Mesenchymal stem cell (in vitro differentiated cells and primary cell): ENCODE results near the gene FOLR1.
"Not testable (repeated sequence)": the region's sequence is repeated elsewhere in the genome, so short reads cannot be mapped to it uniquely, and the experiment has no call there.

ENCODE experiments used
- DNase-seq: peaks from one replicate; pipeline ENCODE4 v3.0.0-alpha.2; 2013
- H2AFZ ChIP-seq: one replicate; pipeline ENCODE4 v1.6.1; 2013; ENCODE audit warnings: low read depth, mild to moderate bottlenecking, control low read depth, inconsistent platforms, low read length, moderate library complexity
- H2AK5ac ChIP-seq: 2 replicates; pipeline ENCODE4 v1.6.1; 2013; ENCODE audit warnings: low read length, moderate library complexity, mild to moderate bottlenecking, inconsistent platforms; ENCODE audit not compliant: severe bottlenecking
- H2BK120ac ChIP-seq: one replicate; pipeline ENCODE4 v1.6.1; 2013; ENCODE audit warnings: low read depth, mild to moderate bottlenecking, inconsistent platforms, low read length, moderate library complexity
- H2BK12ac ChIP-seq, 2 experiments: one replicate each; pipeline ENCODE4 v1.6.1; 2013; ENCODE audit warnings: inconsistent platforms in 2 of 2, low read length in 2 of 2, mild to moderate bottlenecking in 2 of 2, moderate library complexity in 2 of 2, control low read depth in 1 of 2
- H2BK15ac ChIP-seq: one replicate; pipeline ENCODE4 v1.6.1; 2013; ENCODE audit warnings: mild to moderate bottlenecking, low read depth, inconsistent platforms; ENCODE audit not compliant: poor library complexity, severe bottlenecking
- H2BK5ac ChIP-seq: 2 replicates; pipeline ENCODE4 v1.6.1; 2013; ENCODE audit warnings: low read depth, mild to moderate bottlenecking, low read length, control low read depth, inconsistent platforms; ENCODE audit not compliant: poor library complexity, severe bottlenecking
- H3K14ac ChIP-seq, 2 experiments: one replicate each; pipeline ENCODE4 v1.6.1; 2013; ENCODE audit warnings: inconsistent platforms in 2 of 2, low read length in 2 of 2, control low read depth in 1 of 2, mild to moderate bottlenecking in 1 of 2, moderate library complexity in 1 of 2
- H3K18ac ChIP-seq, 2 experiments: one replicate each; pipeline ENCODE4 v1.6.1; 2013; ENCODE audit warnings: inconsistent platforms in 2 of 2, low read length in 2 of 2, control low read depth in 1 of 2, low read depth in 1 of 2, mild to moderate bottlenecking in 1 of 2
- H3K23ac ChIP-seq, 2 experiments: one replicate each; pipeline ENCODE4 v1.6.1; 2013; ENCODE audit warnings: inconsistent platforms in 2 of 2, low read length in 2 of 2, mild to moderate bottlenecking in 2 of 2, moderate library complexity in 2 of 2, control low read depth in 1 of 2
- H3K27ac ChIP-seq: 2 replicates; pipeline ENCODE4 v1.5.1; 2013; ENCODE audit warnings: mild to moderate bottlenecking, moderate library complexity, low read length, control low read depth, inconsistent platforms; ENCODE audit not compliant: poor library complexity, severe bottlenecking
- H3K27me3 ChIP-seq, 2 experiments: 2 replicates each; pipeline versions ENCODE4 v1.6.1 to v1.7.0; 2013; ENCODE audit warnings: low read length in 2 of 2, mild to moderate bottlenecking in 2 of 2, moderate library complexity in 2 of 2, control low read depth in 1 of 2, inconsistent platforms in 1 of 2; ENCODE audit not compliant: control insufficient read depth in 1 of 2, insufficient read depth in 1 of 2
- H3K36me3 ChIP-seq, 2 experiments: 2 replicates each; pipeline versions ENCODE4 v1.6.1 to v1.7.0; 2013; ENCODE audit warnings: low read length in 2 of 2, control low read depth in 1 of 2, inconsistent platforms in 1 of 2, low read depth in 1 of 2, mild to moderate bottlenecking in 1 of 2; ENCODE audit not compliant: insufficient read depth in 2 of 2, control insufficient read depth in 1 of 2
- H3K4ac ChIP-seq, 2 experiments: one replicate each; pipeline ENCODE4 v1.6.1; 2013; ENCODE audit warnings: inconsistent platforms in 2 of 2, low read length in 2 of 2, mild to moderate bottlenecking in 2 of 2, moderate library complexity in 2 of 2, control low read depth in 1 of 2, low read depth in 1 of 2
- H3K4me1 ChIP-seq: 2 replicates; pipeline ENCODE4 v1.6.1; 2013; ENCODE audit warnings: low read depth, low read length, control low read depth; ENCODE audit not compliant: control insufficient read depth, insufficient read depth
- H3K4me2 ChIP-seq: 2 replicates; pipeline ENCODE4 v1.6.1; 2013; ENCODE audit warnings: low read length, mild to moderate bottlenecking, inconsistent platforms; ENCODE audit not compliant: poor library complexity, severe bottlenecking
- H3K4me3 ChIP-seq, 2 experiments: 2 replicates each; pipeline versions ENCODE4 v1.5.1 to v1.7.0; 2013; ENCODE audit warnings: low read length in 2 of 2, mild to moderate bottlenecking in 2 of 2, control low read depth in 1 of 2, low read depth in 1 of 2; ENCODE audit not compliant: insufficient read depth in 1 of 2
- H3K79me1 ChIP-seq: replicated peaks from 2 replicates; pipeline ENCODE4 v1.6.1; 2013; ENCODE audit warnings: mild to moderate bottlenecking, control low read depth, low read length, inconsistent platforms; ENCODE audit not compliant: poor library complexity, severe bottlenecking
- H3K9ac ChIP-seq: 2 replicates; pipeline ENCODE4 v1.7.0; 2013; ENCODE audit warnings: mild to moderate bottlenecking, low read length, moderate library complexity
- H3K9me3 ChIP-seq: 2 replicates; pipeline ENCODE4 v1.7.0; 2013; ENCODE audit warnings: mild to moderate bottlenecking, low read length; ENCODE audit not compliant: control insufficient read depth
- H4K8ac ChIP-seq: one replicate; pipeline ENCODE4 v1.6.1; 2013; ENCODE audit warnings: inconsistent platforms, mild to moderate bottlenecking, low read length, moderate library complexity
- H4K91ac ChIP-seq: one replicate; pipeline ENCODE4 v1.6.1; 2013; ENCODE audit warnings: mild to moderate bottlenecking, low read length, inconsistent platforms
- WGBS: methylation state at CpG from one replicate; pipeline ENCODE4 v1.1.7; 2013; ENCODE audit warnings: mixed read lengths; 5-methylcytosine and 5-hydroxymethylcytosine counted together

Gene FOLR1

DNA sequence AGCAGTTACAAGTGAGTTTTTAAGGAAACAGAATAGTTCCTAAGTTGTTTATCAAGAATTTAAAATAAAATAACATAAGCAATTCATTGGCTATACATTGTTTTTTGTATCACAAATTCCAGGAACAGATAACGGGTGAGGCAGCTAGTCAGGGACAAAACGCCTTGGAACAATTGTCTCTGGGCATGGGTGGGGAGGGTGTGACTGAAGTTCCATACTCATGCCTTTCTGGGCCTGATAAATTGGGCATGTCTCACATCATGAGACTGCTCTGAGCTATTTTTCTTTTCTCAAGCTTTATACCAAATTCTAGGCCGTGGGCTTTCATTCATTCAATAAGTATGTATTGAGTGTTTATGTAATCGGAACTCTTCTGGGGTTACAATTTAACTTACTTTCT, 34.8 kb upstream of the FOLR1 start:
- H3K23ac ChIP-seq: no peak overlapping the region
- no peak overlapping the region for H3K9ac ChIP-seq
- H4K8ac ChIP-seq: no peak overlapping the region
- H3K79me1 ChIP-seq: no peaks in the 10 kb centered on the region
- no peak overlapping the region for H3K4ac ChIP-seq
- no peak overlapping the region for H3K18ac ChIP-seq
- no peaks in the 10 kb centered on the region for H3K4me1 ChIP-seq
- no peaks in the 10 kb centered on the region for H3K9me3 ChIP-seq
- no peak overlapping the region for H3K4me2 ChIP-seq
- H2AK5ac ChIP-seq: no peak overlapping the region
- DNase-seq: no peak
- H4K91ac ChIP-seq: no peak overlapping the region
- no peak overlapping the region for H2BK15ac ChIP-seq
- no peak overlapping the region for H2BK5ac ChIP-seq
- peaks cover 10 to 15% of the 10 kb centered on the region in 2 experiments for H3K27me3 ChIP-seq
- no peak overlapping the region for H3K14ac ChIP-seq
- no peak overlapping the region for H3K27ac ChIP-seq
- H2BK120ac ChIP-seq: no peak overlapping the region
- 87% methylated on average over 3 of the region's 4 CpGs for WGBS
- no peak overlapping the region for H3K4me3 ChIP-seq
- H2AFZ ChIP-seq: no peak overlapping the region
- no peaks in the 10 kb centered on the region for H3K36me3 ChIP-seq
- H2BK12ac ChIP-seq: no peak overlapping the region

DNA sequence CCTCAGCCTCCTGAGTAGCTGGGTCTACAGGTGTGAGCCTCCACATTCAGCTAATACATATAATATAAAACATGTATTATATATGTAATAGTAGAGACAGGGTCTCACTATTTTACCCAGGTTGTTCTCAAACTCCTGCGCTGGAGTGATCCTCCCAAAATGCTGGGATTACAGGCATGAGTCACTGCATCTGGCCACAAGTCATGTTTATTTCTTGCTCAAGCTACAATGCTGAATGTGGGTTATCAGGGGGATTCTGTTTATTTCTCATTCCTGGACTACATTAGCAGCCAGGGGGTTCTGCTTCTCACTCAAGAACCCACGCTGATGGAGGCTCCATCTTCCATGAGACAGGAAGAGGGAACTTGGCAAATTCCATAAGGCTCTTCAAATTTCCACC, 31.6 kb upstream of the FOLR1 start:
- H3K27me3 ChIP-seq: peaks cover 10 to 27% of the 10 kb centered on the region in 2 experiments
- H3K27ac ChIP-seq: no peak overlapping the region
- 74% methylated on average over 2 of the region's 2 CpGs for WGBS
- no peak overlapping the region for H3K23ac ChIP-seq
- H3K9ac ChIP-seq: no peak overlapping the region
- no peaks in the 10 kb centered on the region for H3K36me3 ChIP-seq
- no peak overlapping the region for H2BK120ac ChIP-seq
- no peak overlapping the region for H2BK5ac ChIP-seq
- no peaks in the 10 kb centered on the region for H3K4me1 ChIP-seq
- no peak overlapping the region for H2BK12ac ChIP-seq
- H4K8ac ChIP-seq: no peak overlapping the region
- no peaks in the 10 kb centered on the region for H3K79me1 ChIP-seq
- no peak overlapping the region for H3K14ac ChIP-seq
- no peak overlapping the region for H3K18ac ChIP-seq
- H4K91ac ChIP-seq: no peak overlapping the region
- no peak overlapping the region for H2AK5ac ChIP-seq
- H3K4me2 ChIP-seq: no peak overlapping the region
- no peak overlapping the region for H2AFZ ChIP-seq
- no peak overlapping the region for H2BK15ac ChIP-seq
- no peaks in the 10 kb centered on the region for H3K9me3 ChIP-seq
- peak; percentile 6 for DNase-seq
- H3K4ac ChIP-seq: no peak overlapping the region
- no peak overlapping the region for H3K4me3 ChIP-seq

DNA sequence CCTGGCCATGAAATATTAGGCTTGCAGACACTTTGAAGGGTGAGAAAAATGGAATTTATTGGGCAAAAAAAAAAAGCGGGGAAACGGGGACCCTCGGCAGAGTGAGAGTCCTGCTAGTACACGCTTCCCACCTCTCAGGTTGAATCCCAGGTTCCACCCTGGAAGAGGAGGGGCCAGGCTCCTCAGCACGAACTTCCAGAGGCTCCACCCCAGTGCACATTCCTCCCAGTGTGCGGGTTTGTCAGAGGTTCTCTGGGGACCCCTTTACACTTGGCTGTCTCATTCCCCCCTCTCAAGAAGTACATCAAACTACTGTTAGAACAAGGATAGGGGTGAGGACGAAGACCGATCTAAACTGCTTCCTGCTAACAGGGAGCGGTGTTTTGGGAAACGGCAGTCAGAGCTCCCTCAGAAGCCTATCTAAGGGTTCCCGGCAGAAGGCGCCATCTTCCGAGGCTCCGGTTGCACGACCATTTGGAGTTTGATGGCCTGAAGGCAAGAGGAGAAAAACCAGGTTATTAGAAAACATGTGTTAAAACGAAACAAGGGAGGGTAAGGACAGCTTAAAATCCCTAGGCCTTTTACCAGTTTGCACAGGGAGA, 28.9 kb upstream of the FOLR1 start:
- Histone ChIP-seq H3K9ac (no peak overlapping the region), H3K27me3 (peaks cover 10 to 27% of the 10 kb centered on the region in 2 experiments)

DNA sequence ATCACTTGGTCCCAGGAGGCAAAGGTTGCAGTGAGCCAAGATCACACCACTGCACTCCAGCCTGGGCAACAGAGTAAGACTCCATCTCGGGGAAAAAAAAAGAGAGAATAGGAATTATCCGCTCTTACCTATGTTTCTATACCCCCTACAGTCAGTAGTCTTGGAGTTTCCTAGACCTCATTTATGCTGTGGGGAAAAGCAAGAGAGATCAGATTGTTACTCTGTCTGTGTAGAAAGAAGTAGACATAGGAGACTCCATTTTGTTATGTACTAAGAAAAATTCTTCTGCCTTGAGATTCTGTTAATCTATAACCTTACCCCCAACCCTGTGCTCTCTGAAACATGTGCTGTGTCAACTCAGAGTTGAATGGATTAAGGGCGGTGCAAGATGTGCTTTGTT, 27.8 kb upstream of the FOLR1 start:
- H3K4ac ChIP-seq, H3K4me3 ChIP-seq: not testable (repeated sequence)

More for the DNA sequence above, 28.9 kb upstream of the FOLR1 start:
- Histone ChIP-seq H3K4ac (no peak overlapping the region), H3K9me3 (no peaks in the 10 kb centered on the region), H2BK15ac (no peak overlapping the region), H3K23ac (no peak overlapping the region), H3K36me3 (no peaks in the 10 kb centered on the region), H4K91ac (no peak overlapping the region), H2BK5ac (no peak overlapping the region), H4K8ac (no peak overlapping the region), H2AK5ac (no peak overlapping the region), H2AFZ (no peak overlapping the region), H2BK12ac (no peak overlapping the region), H3K18ac (no peak overlapping the region), H3K79me1 (no peaks in the 10 kb centered on the region), H3K27ac (no peak overlapping the region), H3K4me3 (no peak overlapping the region), H3K14ac (no peak overlapping the region), H3K4me2 (no peak overlapping the region), H3K4me1 (no peaks in the 10 kb centered on the region), H2BK120ac (no peak overlapping the region)
- DNase-seq: no peak
- 84% methylated on average over 15 of the region's 16 CpGs for WGBS

More for the DNA sequence above, 27.8 kb upstream of the FOLR1 start:
- H2BK12ac ChIP-seq, H3K9ac ChIP-seq, H3K4me2 ChIP-seq, H4K8ac ChIP-seq, H4K91ac ChIP-seq, H2AFZ ChIP-seq, H3K23ac ChIP-seq, H3K36me3 ChIP-seq, H3K9me3 ChIP-seq, H2AK5ac ChIP-seq, H2BK120ac ChIP-seq, H3K79me1 ChIP-seq, H3K27ac ChIP-seq, H3K14ac ChIP-seq, H2BK5ac ChIP-seq, H2BK15ac ChIP-seq, H3K18ac ChIP-seq, H3K4me1 ChIP-seq, DNase-seq: not testable (repeated sequence)
- WGBS: no CpG with 5 or more reads among the region's 3 CpGs
- H3K27me3 ChIP-seq: peaks cover under 1 to 20% of the 10 kb centered on the region in 2 experiments
